Stimulated activated CD8-positive, alpha-beta memory T cell treated with anti-CD3 and anti-CD28 coated beads, Interleukin-7, amount 100 ng/mL, for 24 hours (primary cell): Measurements from ENCODE around the gene USP9X.
"Not testable (repeated sequence)": the region's sequence is repeated elsewhere in the genome, so short reads cannot be mapped to it uniquely, and the experiment has no call there.

Experiments
- DNase-seq: peaks from one replicate; pipeline ENCODE4 v3.0.0-alpha.2; 2020; ENCODE audit warnings: low read depth

The USP9X gene

DNA sequence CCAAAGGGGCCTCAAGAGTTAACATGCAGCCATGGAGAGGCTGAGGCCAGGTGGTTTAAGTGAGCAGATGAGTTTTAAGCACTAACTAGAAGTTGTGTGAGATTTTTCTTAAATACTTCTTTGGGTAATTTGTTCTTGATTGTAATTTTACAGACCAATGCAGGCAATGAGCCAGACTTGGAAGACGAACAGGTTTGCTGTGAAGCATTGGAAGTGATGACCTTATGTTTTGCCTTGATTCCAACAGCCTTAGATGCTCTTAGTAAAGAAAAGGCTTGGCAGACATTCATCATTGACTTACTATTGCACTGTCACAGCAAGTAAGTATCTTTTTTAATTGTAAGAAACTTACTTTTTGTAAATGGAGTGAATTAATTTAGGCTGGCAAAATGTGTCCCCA, 103.9 kb downstream of the USP9X start:
- no peak for DNase-seq

DNA sequence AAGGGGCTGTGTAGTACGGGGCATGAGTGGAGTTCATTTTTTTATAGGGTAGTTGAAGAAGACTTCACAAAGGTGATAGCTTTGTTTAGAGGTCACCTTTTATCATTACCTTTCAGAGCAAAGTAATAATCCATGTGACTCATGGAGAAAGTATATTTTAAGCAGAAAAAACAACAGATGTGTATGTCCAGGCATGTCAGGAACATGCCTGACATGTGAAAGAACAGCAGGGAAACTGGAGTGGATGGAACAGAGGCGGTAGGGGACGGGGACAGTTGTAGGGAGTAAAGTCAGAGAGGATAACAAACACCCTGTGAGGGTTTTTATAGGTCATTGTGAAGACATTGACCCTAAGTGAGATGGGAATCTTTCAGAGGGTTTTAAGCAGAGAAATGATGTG, 107.6 kb downstream of the USP9X start:
- no peak for DNase-seq

GRCh38 chrX:41198410-41198809, 113.2 kb downstream of the USP9X start:
- DNase-seq, result no peak

GRCh38 chrX:41200785-41201184, 115.5 kb downstream of the USP9X start:
- DNase-seq, result no peak

- no peak for DNase-seq
Measured at GRCh38 chrX:41209853-41210252, 124.6 kb downstream of the USP9X start.

DNA sequence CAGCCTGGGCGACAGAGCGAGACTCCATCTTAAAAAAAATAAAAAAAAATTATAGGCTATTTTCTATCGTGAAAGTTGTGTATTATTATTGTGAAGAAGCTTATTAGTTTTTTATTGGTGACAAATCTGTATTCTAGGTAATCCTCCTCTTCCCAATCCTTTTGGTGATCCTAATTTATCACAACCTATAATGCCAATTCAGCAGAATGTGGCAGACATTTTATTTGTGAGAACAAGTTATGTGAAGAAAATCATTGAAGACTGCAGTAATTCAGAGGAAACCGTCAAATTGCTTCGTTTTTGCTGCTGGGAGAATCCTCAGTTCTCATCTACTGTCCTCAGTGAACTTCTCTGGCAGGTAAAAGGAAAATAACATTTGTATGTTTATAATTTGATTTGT, 139.4 kb downstream of the USP9X start:
- no peak for DNase-seq

GRCh38 chrX:41233988-41234387, 148.7 kb downstream of the USP9X start:
- no peak for DNase-seq

DNA sequence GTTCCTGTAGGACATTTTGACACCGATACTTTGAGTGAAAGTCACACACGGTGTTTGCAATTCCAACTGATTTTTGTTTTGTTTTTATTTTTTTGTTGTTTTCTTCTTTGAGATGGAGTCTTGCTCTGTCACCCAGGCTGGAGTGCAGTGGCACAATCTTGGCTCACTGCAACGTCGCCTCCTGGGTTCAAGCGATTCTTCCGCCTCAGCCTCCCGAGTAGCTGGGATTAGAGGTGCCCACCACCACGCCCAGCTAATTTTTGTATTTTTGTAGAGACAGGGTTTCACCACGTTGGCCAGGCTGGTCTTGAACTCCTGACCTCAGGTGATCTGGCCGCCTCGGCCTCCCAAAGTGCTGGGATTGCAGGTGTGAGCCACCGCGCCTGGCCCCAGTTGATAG, 149.2 kb downstream of the USP9X start:
- DNase-seq, result not testable (repeated sequence)

DNA sequence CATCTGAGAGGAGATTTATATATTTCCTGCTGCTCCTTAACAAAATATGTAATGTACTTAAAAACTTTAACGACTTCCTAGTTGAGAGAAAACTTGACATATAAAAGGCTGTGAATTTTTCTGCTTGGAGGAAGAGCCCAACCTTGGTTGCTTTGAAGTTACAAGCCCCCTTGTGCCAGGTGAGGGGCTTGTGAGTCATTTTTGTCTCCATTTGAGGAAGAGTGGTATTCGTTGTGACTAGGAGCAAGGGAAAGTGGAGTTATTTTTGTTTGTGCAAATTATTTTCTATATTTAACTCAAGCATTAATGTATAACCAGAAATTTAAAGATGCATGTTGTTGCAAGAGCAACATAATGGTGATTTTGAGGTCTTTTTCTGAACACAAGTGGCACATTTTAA, 149.7 kb downstream of the USP9X start:
- no peak for DNase-seq

- DNase-seq, result no peak
Measured at GRCh38 chrX:41236629-41237028, 151.4 kb downstream of the USP9X start.

GRCh38 chrX:41240509-41240908, 155.3 kb downstream of the USP9X start:
- DNase-seq, result no peak

DNA sequence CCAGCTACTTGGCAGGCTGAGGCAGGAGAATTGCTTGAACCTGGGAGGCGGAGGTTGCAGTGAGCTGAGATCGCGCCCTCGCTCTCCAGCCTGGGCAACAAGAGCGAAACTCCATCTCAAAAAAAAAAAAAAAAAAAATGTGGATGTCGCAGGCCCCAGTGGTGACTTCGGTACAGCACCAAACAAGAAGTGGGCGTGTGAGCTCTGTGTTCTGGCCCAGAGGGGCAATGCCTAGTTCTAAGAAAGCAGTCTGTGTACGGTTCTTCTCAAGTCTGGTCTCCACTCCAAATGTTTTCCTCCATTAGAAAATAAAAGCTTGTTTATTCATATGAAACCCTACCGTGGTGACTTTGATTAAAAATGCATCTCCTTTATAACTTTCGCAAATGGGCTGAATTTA, 156.7 kb downstream of the USP9X start:
- no peak for DNase-seq

GRCh38 chrX:41245641-41246040, 160.4 kb downstream of the USP9X start:
- DNase-seq, result no peak

- DNase-seq, result no peak
Measured at GRCh38 chrX:41250867-41251266, 165.6 kb downstream of the USP9X start.

GRCh38 chrX:41257801-41258200, 172.6 kb downstream of the USP9X start:
- no peak for DNase-seq

DNA sequence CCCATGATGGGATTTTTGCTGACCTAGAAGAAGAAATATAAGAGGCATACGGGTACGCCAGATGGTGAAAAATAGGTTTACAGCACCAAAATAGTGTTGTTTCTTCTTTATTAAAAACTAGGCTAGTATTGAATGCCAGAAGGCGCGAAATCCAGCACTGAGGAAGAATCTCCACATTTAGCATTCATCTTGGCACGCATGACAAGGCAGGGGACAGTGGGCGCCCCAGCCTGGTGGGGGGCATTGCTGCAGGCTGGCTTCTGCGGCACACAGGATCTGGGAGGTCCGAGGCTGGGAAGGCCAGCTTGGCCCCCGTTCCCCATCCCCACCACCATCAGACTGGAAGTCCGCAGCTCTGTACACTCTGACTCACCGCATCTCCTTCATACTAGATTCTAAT, 173.0 kb downstream of the USP9X start:
- no peak for DNase-seq

DNA sequence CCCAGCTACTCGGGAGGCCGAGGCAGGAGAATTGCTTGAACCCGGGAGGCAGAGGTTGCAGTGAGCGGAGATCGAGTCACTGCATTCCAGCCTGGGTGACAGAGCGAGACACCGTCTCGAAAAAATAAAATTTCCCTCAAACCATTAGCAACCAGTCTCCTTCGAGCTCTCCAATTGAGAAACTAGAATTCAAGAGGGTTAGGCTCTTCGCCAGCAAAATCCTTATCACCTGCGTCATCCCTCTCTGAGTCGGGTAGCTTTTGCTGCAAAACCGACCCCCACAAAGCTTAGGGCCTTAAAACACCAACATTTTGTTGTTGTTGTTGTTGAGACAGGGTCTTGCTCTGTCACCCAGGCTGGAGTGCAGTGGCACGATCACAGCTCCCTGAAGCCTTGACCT, 173.6 kb downstream of the USP9X start:
- no peak for DNase-seq

- no peak for DNase-seq
Measured at GRCh38 chrX:41259516-41259915, 174.3 kb downstream of the USP9X start.

DNA sequence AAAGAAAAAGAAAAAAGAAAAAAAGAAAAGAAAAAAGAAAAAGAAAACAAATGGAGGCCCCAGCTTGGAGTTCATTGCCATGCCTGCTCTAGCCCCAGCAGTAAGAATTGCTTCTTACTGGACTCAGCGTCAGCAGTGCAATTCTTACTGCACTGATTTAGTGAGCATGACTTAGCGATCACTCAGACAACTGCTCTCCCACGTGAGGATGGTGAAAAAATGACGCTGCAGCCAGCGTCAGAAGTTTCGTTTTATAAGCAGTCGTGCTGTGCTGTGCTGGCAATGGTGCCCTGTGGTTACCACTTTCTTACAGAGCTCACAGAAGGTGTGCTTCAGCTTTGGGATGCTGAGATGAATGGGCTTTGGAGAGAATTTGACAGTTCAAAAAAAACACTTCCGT, 180.4 kb downstream of the USP9X start:
- peak; percentile 15 for DNase-seq

DNA sequence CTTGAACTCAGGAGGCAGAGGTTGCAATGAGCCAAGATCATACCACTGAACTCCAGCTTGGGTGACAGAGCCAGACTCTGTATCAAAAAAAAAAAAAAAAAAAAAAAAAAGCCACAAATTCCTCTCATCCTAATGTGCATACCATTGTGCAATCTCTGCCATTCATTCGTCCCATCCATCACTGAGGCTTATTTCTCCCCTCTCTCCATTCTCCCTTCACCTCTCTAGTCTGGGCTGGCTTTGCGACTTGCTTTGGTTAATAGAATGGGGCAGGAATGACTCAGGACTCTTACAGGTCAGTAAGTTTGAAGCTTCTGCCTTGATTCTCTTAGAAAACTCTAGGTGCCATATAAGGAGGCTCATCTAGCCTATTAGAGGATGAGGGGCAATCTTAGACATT, 188.4 kb downstream of the USP9X start:
- DNase-seq, result no peak

GRCh38 chrX:41275661-41276609, 190.7 kb downstream of the USP9X start:
- DNase-seq, result no peak

- no peak for DNase-seq
Measured at GRCh38 chrX:41276661-41277506, 191.6 kb downstream of the USP9X start.

GRCh38 chrX:41282307-41282706, 197.1 kb downstream of the USP9X start:
- not testable (repeated sequence) for DNase-seq
